ENCODE data around the gene PAQR9. TPM values are rescaled to one million over a fixed set of nuclear protein-coding genes. Genes with fewer than 3 reads are reported as not detected.

PAQR9 gene
- polyA plus RNA-seq, 1 donor (not counting 4 experiments of a cell fraction or from before 2014, with no cell fraction given), result not detected

DNA sequence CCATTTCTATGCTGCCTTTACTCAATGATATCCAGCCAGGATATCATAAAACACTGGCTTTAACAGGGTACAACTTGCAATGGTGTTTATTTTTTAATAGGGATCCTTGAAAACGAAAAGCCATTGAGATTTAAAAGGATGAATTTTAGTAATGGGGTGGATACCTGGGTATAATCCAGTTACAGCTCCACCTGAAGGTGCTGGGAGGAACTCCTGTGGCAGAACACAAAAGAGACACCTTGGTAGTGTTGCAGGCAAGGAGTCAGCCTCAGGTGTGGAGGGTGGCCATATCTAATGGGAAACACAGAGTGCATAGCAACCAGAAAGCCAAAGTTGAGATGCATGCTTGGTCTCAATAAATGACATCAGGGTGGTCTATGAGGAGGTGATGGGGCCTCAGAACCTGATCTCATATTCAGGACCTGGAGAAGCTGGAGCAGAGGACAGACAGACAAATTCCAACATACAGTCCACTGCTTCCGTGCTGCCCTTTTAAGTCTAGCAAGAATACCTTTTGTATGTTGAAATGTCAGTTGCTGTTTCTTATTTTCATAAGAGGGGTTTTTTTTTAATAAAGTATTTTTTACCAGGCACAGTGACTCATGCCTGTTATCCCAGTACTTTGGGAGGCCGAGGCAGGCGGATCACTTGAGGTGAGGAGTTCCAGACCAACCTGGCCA lies 12.0 kb upstream of the PAQR9 start:
- peaks cover 9% of the 10 kb centered on the region for H3K4me1 ChIP-seq (ENCODE audit: control insufficient read depth, extremely low read depth, insufficient read depth, low read length)
- no peak for TF ChIP-seq EZH2 (IDR thresholded peaks at IDR 0.05; ENCODE audit: low read length)
- TF ChIP-seq, protein P1, sequence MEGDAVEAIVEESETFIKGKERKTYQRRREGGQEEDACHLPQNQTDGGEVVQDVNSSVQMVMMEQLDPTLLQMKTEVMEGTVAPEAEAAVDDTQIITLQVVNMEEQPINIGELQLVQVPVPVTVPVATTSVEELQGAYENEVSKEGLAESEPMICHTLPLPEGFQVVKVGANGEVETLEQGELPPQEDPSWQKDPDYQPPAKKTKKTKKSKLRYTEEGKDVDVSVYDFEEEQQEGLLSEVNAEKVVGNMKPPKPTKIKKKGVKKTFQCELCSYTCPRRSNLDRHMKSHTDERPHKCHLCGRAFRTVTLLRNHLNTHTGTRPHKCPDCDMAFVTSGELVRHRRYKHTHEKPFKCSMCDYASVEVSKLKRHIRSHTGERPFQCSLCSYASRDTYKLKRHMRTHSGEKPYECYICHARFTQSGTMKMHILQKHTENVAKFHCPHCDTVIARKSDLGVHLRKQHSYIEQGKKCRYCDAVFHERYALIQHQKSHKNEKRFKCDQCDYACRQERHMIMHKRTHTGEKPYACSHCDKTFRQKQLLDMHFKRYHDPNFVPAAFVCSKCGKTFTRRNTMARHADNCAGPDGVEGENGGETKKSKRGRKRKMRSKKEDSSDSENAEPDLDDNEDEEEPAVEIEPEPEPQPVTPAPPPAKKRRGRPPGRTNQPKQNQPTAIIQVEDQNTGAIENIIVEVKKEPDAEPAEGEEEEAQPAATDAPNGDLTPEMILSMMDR (optimal IDR thresholded peaks at IDR 0.05 in 1 of 3, IDR thresholded peaks at IDR 0.05 in 1 of 3, conservative IDR thresholded peaks at IDR 0.05 in 1 of 3; ENCODE audit: extremely low read depth in 1 of 3, insufficient read depth in 2 of 3, low read length in 3 of 3), result peak; percentile 48 to 53 (median 48)
- DNase-seq (ENCODE audit: low read depth, low spot score) (no peak), FAIRE-seq (no peak)
- no peaks in the 10 kb centered on the region for H3K36me3 ChIP-seq (ENCODE audit: control insufficient read depth in 2 of 2, extremely low read depth in 1 of 2, insufficient read depth in 2 of 2, low read length in 2 of 2)
- H4K20me1 ChIP-seq (ENCODE audit: control insufficient read depth, extremely low read depth, insufficient read depth, low read length), result no peaks in the 10 kb centered on the region
- H3K9me3 ChIP-seq (ENCODE audit: control insufficient read depth, low read depth, low read length), result no peaks in the 10 kb centered on the region
- H3K27me3 ChIP-seq (ENCODE audit: control insufficient read depth, extremely low read depth, insufficient read depth, low read length), result no peaks in the 10 kb centered on the region
- H3K4me3 ChIP-seq (ENCODE audit: control insufficient read depth in 2 of 3, extremely low read depth in 1 of 3, insufficient read depth in 2 of 3, low read depth in 1 of 3, low read length in 3 of 3), result no peak overlapping the region
- H3K9ac ChIP-seq (ENCODE audit: control insufficient read depth, extremely low read depth, insufficient read depth, low read length), result no peak overlapping the region
- H3K79me2 ChIP-seq (ENCODE audit: control insufficient read depth, insufficient read depth, low read length), result no peaks in the 10 kb centered on the region
- H3K4me2 ChIP-seq (ENCODE audit: control insufficient read depth, extremely low read depth, insufficient read depth, low read depth, low read length), result no peak overlapping the region
- no peak overlapping the region for H3K27ac ChIP-seq (ENCODE audit: control insufficient read depth, insufficient read depth, low read length)
- H2AFZ ChIP-seq (ENCODE audit: control insufficient read depth, low read length), result no peak overlapping the region
- no peaks in the 10 kb centered on the region for H3K9me1 ChIP-seq (ENCODE audit: control insufficient read depth, extremely low read depth, insufficient read depth, low read length)
- dilution Hi-C loops (cut with MboI; ENCODE audit: extremely low pct_ligation_motif_present, low sequenced_read_pairs), result no loop called here

DNA sequence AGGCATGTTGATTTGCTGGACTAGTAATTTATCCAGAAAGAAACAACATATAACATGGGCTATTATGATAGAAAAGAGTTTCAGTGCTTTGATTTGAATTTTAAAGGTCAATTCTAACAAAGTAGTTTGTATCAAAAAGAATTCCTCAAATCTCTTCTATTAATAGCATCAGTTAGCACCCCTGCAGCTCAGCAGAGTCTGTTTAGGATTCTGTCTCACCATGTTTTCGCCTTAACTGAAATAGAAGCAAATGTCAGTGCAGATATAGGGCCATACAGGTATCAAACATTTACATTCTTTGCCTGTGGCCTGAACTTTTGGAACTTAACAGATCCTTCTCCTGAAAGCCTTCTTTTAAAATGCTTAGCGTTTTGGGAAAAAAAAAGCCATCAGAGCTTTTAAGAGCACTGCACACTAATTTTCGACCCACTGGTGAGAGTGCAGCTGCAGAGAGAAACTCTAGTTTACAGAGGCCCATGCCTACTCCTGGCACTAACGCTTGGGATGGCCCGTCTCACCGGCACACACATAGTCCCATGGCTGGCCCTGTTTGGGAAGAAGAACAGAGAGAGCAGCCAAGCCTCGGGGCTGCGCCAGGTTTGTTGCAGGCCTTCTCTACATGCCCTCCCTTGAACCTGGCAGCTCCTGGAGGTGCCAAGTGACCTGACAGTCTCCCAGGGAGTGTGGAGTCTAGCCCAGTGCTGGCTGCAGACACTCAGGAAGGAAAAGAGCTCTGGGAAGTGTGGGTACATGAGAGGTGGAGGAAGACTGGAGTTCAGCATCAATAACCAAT lies 9.9 kb upstream of the PAQR9 start:
- no peak for TF ChIP-seq EZH2 (IDR thresholded peaks at IDR 0.05; ENCODE audit: low read length)
- TF ChIP-seq, protein P1 (optimal IDR thresholded peaks at IDR 0.05 in 1 of 3, IDR thresholded peaks at IDR 0.05 in 1 of 3, conservative IDR thresholded peaks at IDR 0.05 in 1 of 3; ENCODE audit: extremely low read depth in 1 of 3, insufficient read depth in 2 of 3, low read length in 3 of 3), result no peak
- DNase-seq (ENCODE audit: low read depth, low spot score), result no peak
- no peaks in the 10 kb centered on the region for H4K20me1 ChIP-seq (ENCODE audit: control insufficient read depth, extremely low read depth, insufficient read depth, low read length)
- no peak for FAIRE-seq
- no peak overlapping the region for H2AFZ ChIP-seq (ENCODE audit: control insufficient read depth, low read length)
- H3K9ac ChIP-seq (ENCODE audit: control insufficient read depth, extremely low read depth, insufficient read depth, low read length), result no peak overlapping the region
- no peak overlapping the region for H3K27ac ChIP-seq (ENCODE audit: control insufficient read depth, insufficient read depth, low read length)
- H3K36me3 ChIP-seq (ENCODE audit: control insufficient read depth in 2 of 2, extremely low read depth in 1 of 2, insufficient read depth in 2 of 2, low read length in 2 of 2), result no peaks in the 10 kb centered on the region
- no peaks in the 10 kb centered on the region for H3K9me3 ChIP-seq (ENCODE audit: control insufficient read depth, low read depth, low read length)
- no peaks in the 10 kb centered on the region for H3K79me2 ChIP-seq (ENCODE audit: control insufficient read depth, insufficient read depth, low read length)
- dilution Hi-C loops (cut with MboI; ENCODE audit: extremely low pct_ligation_motif_present, low sequenced_read_pairs), result no loop called here
- no peaks in the 10 kb centered on the region for H3K27me3 ChIP-seq (ENCODE audit: control insufficient read depth, extremely low read depth, insufficient read depth, low read length)
- H3K4me2 ChIP-seq (ENCODE audit: control insufficient read depth, extremely low read depth, insufficient read depth, low read depth, low read length), result no peak overlapping the region
- H3K4me3 ChIP-seq (ENCODE audit: control insufficient read depth in 2 of 3, extremely low read depth in 1 of 3, insufficient read depth in 2 of 3, low read depth in 1 of 3, low read length in 3 of 3), result no peak overlapping the region
- no peaks in the 10 kb centered on the region for H3K9me1 ChIP-seq (ENCODE audit: control insufficient read depth, extremely low read depth, insufficient read depth, low read length)
- H3K4me1 ChIP-seq (ENCODE audit: control insufficient read depth, extremely low read depth, insufficient read depth, low read length), result peaks cover 9% of the 10 kb centered on the region

Measured in keratinocyte (primary cell).